ENCODE results near the gene SHE. TPM values are rescaled to one million over a fixed set of nuclear protein-coding genes. Genes with fewer than 3 reads are reported as not detected.

SHE gene
- total and polyA plus RNA-seq, 2 of the 8 experiments (the other 6 are each of a cell fraction or from before 2014, with no cell fraction given) = 0.44 to 0.45 TPM

GRCh38 chr1:154467434-154468102 is 34.6 kb downstream of the SHE start (continued):
- no peak for TF ChIP-seq CHD7 (IDR thresholded peaks at IDR 0.05; ENCODE audit: insufficient replicate concordance, low read length)
- TF ChIP-seq POLR2AphosphoS5 (IDR thresholded peaks at IDR 0.05; ENCODE audit: low read depth, low read length) = no peak
- no peak for TF ChIP-seq SP4 (IDR thresholded peaks at IDR 0.05; ENCODE audit: low read length)
- no peak for TF ChIP-seq ATF3 (IDR thresholded peaks at IDR 0.05; ENCODE audit: insufficient read depth, low read depth, low read length)
- no peak for TF ChIP-seq HDAC6 (IDR thresholded peaks at IDR 0.05; ENCODE audit: low read depth, low read length)

All from H1 (cell line).